ENCODE measurements around the gene PIGH.

The PIGH gene

GRCh38 chr14:67583711-67584644 lies 16.1 kb downstream of the PIGH start:
- peak overlapping the region; percentile 25 for H3K27ac ChIP-seq
- TF ChIP-seq CTCF (conservative IDR thresholded peaks at IDR 0.05) = peak; percentile 85

- no peak; the same call in 1 of the 2 replicates for TF ChIP-seq CTCF (conservative IDR thresholded peaks at IDR 0.05)
- peak overlapping the region; percentile 24; the same call in 1 of the 2 replicates for H3K27ac ChIP-seq
Measured at GRCh38 chr14:67582061-67582460, 18.0 kb downstream of the PIGH start.

GRCh38 chr14:67581643-67582042 lies 18.4 kb downstream of the PIGH start:
- TF ChIP-seq CTCF (conservative IDR thresholded peaks at IDR 0.05) = no peak
- peak overlapping the region; percentile 24; the same call in 1 of the 2 replicates for H3K27ac ChIP-seq

GRCh38 chr14:67580336-67581171 lies 19.5 kb downstream of the PIGH start:
- H3K27ac ChIP-seq = peak overlapping the region; percentile 24
- no peak for TF ChIP-seq CTCF (conservative IDR thresholded peaks at IDR 0.05)

GRCh38 chr14:67579636-67580035 lies 20.4 kb downstream of the PIGH start:
- TF ChIP-seq CTCF (conservative IDR thresholded peaks at IDR 0.05) = no peak
- 0 out of 2 replicates have a peak overlapping the region, but pooled peaks have one; percentile 24 for H3K27ac ChIP-seq

- TF ChIP-seq CTCF (conservative IDR thresholded peaks at IDR 0.05) = no peak
- no peak overlapping the region for H3K27ac ChIP-seq
Measured at GRCh38 chr14:67579040-67579439, 21.0 kb downstream of the PIGH start.

Measured in VCaP (cell line).